IPS-NIHi7 (cell line): Measurements from ENCODE around the gene CALM3.

ENCODE experiments used
- DNase-seq: peaks from one replicate; pipeline ENCODE4 v3.0.0; 2012; ENCODE audit warnings: mixed read lengths; ENCODE audit errors: extremely low spot score

CALM3 gene

DNA sequence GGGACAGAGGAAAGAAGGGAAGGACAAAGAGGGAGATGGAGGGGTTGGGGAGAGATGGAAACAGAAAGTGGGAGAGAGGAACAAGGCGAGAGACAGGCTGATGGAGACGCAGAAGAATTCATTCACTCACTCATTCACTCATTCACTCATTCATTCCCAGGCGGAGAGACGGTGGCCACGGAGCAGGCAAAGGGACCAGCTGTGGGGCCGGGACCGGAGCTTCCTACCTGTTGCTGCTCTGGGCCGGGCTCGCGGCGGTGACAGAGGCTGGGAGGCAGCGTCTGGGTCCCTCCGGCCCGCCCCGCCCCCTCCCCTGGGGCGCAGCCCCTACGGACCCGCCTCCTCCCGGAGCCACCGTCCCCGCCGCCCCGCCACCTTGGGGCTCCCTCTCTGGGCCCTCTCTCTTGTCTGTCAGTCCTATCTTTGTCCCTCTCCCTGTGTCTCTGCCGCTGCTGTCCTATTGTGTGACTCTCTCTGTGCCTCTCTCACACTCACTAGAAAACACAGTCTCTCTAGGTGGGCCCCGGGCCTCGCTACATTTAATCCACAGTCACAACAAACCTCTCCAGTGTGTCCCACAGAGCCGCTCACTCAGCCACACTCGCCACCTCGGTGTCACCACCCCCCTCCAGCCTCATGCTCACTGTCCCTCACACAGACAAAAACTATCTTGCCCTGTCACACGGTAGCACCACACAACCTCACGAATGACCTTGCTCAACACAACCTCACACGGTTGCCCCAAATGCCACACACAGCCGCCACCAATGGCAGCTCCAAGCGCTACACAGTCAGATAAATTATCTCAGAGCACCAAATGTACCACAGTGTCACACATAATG lies 35.0 kb downstream of the CALM3 start, which contains the start of gene GNG8:
Gene GNG8 (minus strand): TSS at position 283 of the 842 bp plus-strand sequence. CDS start 1,520 bp downstream, outside the sequence.
- no peak for DNase-seq

DNA sequence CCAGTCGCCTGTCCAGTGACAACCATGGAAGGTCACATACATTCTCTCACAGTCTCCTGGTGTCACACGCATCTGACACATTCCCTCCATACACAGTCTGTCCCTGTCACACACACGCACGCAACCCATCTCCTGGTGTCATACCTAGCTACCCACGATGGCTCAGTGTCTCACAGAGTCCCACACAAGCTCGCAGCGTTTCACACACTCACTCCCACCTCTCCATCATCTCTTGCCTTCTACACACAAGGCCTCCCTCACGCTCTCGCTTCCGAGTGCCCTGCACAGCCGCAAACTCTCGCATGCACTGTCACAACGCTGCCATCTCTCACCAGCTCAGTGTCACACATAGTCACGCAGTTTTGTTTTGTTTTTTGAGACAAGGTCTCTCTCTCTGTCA lies 36.1 kb downstream of the CALM3 start:
- no peak for DNase-seq

DNA sequence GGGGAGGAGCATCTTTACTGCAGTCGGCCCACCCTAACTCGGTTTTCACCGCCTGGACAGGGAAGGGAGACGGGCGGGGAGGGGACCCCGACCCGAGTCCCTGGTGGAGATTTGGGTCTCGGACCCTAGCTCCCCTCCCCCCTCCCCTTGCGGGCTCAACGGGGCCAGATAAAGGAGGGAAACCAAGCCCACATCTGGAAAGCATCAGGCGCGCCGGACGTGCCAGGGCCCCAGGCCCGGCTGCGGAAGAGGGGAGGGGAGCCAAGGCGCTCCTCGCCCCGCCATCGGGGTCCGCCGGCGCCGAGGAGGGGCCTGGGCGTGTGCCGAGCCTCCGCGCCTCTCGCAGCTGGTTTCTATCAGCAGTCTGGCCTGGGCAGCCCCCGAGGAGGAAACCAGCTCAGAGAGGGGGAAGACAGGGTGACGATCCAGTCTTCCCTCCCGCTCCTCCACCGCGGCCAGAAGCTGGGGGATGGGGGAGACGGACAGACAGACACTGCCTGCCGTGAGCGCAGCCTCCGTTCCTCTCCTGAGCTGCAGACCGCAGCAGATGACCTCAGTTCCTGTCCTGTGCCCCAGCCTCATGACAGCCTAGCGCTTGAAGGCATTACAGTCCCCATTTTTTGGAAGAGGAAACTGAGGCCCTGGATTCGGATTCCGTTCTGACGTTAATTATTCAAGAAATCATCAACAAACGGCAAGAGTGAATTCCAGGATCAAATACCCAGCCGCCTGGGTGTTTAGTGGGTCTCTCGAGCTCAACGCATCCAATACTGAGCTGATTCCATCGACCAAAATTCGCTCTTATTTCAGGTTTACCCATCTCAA lies 38.4 kb downstream of the CALM3 start:
- DNase-seq = peak; percentile 58

DNA sequence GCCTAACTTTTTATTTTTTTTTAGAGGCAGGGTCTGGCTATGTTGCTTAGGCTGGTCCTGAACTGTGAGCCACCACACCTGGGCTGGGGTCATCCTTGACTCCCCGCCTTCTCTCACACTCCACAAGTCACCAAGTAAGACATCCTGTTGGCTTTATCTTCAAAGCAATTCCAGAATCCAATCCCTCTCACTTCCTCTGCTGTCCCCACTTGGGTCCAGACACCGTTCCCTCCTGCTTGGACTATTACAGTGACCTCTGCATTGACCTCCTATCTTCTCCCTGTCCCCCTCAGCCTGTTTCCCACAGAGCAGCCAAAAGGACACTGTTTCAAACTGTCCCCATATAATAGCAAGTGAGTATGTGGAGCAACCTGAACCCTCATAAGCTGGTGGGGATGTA lies 39.5 kb downstream of the CALM3 start:
- no peak for DNase-seq

GRCh38 chr19:46644720-46645119 lies 43.6 kb downstream of the CALM3 start:
- no peak for DNase-seq

DNA sequence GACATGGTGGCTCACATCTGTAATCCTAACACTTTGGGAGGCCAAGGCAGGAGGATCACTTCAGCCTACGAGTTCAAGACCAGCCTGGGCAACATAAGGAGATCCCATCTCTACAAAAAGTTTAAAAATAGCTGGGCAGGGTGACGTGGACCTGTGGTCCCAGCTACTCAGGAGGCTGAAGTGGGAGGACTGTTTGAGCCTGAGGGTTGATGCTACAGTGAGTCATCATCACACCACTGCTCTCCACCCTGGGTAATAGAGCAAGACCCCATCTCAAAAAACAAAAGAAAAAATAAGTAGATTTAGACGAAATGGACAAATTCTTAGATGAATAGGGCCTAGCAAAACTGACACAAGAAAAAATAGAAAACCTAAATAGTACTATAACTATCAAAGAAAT lies 45.3 kb downstream of the CALM3 start:
- no peak for DNase-seq

DNA sequence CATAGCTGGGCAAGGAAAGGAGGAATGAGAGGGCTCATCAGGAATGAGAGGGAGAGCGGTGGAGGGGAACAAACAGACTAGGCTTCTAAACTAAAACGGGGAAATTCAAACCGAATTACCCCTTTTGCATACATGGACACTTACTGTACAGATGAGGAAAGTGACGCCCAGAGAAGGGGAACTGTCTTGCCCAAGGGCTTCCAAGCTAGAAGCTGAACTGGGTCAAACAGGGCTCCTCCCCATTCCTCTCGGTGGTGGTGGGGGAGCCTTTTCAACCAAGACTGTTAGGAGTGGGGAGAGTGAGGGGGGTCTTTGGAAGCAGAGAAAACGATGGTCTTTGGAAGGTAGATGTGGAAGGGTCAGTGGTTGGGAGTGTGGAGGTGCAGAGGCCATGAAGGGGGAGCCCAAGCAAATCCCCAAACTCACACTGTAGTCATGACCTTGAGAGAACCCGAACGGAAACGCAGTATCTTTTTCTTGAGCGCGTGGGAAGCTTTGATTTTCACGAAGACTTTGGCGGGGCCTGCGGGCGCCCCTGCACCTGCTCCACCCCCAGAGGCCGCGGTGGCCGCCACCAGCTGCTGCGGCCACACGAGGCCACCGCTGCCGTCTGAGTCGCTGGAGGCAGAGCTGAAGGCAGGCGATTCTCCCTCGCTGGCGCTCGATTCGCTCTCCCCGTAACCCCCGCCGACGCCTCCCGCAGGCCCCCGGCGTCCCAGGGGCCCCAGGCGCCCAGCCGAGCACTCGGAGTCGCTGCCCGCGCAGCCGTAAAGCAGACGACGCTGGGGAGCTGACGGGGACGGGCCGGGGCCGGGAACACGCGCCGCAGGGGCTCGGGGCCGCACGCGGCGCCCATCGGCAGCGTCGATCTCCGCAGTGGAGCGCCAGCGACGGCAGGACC lies 47.2 kb downstream of the CALM3 start:
- no peak for DNase-seq

DNA sequence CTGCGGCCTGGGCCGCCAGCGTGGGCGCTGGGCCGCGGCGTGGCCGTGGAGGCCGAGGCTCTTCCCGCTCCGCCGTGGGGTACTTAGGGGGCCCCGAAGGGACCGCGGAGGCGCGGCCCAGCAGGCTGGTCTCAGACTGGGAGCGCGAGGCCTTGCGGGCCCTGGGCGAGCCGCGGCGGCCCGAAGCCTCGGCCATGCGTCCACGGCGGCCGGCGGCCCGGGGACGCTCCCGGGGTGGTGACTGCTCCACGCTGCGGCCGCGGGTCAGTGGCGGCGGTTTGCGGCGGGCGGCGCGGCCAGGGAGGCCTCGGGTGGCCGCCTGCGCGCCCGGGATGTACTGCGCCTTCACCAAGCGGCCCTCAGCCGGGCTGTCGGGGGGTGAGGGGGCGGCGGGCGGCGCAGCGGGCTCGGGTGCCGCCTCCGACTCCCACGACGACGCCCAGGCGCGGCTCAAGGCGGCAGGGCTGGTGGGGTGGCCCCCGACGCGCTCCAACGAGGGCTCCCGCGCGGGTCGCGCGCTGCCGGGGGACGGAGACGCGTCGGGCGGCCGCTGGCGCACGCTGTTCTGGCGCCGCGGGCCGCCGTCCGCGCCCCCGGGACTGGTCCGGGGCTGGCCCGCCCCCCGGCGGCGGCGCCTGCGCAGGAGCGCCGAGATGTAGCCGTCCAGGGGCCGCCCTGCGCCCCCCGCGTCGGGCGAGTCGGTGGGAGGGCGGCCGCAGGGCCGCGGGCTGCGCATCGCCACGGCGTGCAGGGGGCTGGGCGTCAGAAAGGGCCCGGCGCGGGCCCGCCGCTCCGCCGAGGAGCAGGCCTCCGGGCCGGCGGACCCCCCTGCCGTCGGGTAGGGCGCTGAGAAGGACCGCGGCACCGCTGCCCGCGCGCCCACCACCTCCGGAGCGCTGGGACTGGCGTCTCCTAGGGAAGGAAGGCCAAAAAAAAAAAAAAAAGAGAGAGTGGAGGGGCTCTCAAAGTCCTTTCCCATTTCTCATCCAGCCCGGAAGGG lies 48.1 kb downstream of the CALM3 start:
- peak; percentile 41 for DNase-seq

- no peak for DNase-seq
Observed at GRCh38 chr19:46650445-46650844, 49.3 kb downstream of the CALM3 start.

DNA sequence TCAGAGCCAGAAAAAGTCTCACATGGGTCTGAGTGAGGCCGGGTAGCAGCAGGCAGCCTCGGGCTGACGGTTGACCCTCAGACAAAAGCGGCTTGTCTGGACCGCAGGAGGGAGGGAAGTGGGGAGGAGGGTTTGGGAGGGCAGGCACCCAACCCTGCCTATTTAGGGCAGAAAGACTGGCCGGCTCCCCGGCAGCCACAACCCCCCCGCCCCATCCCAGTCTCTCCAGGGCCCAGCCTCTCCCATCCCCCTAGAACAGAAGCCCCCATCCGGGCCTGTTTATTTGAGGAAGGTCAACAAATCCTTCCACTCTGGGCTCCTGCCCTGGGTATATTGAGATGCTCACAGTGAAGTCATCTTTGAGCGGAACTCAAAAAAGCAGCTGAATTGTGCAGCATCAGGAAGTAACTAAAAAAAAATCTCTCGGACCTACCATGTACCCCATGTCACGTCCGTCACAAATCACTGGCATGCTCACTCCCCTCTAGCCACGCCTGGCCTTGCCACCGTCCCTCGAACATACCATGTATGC lies 53.6 kb downstream of the CALM3 start:
- DNase-seq = peak; percentile 49

DNA sequence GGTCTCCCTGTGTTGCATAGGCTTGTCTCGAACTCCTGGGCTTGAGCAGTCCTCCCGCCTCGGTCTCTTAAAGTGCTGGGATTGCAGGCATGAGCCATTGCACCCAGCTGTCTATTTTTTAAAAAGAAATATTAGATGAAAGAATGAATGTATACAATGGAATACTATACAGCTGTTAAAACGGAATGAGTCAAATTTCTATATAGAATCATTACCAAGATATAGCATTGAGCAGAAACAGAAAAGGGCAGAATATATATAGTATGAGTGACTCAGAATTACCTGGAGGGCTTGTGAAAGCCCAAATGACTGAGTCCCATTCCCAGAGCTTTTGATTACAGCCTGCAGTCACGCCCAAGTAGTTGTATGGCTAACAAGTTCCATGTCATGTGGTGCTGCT lies 55.4 kb downstream of the CALM3 start:
- no peak for DNase-seq

GRCh38 chr19:46659151-46660007 lies 58.2 kb downstream of the CALM3 start:
- peak; percentile 60 for DNase-seq

DNA sequence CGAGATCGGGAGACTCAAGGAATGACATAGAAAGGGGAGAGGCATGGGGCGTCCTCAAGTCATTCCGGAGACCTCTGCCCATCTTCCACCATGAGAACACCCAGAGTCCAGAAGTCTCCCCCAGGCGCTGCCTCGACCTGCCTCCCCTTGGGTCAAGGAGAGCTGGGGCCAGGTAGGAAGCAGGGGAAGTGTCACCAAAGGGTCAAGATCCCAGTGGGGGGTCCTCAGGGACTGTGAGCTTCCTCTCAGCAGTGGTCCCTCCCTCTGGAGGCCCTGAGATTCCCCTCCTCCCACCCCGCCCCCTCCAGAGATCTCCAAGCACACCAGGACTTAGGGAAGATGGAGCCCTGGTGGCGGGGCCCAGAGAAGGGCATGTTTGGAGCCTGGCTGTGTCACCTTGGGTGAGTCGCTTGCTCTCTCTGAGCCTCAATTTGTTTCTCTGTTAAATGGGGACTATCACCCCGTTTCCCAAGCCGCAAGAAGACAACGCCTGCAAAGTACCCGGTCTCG lies 58.9 kb downstream of the CALM3 start:
- DNase-seq = no peak
